NCI-H2196 treated with DMSO at 0.1 percent for 48 hours (cell line): ENCODE measurements around the gene SLC32A1.

Experiments used
- DNase-seq: peaks from one replicate; lab custom pipeline; 2025; ENCODE audit not compliant: unreplicated experiment; lab: John Stamatoyannopoulos, UW

Gene SLC32A1, protein sequence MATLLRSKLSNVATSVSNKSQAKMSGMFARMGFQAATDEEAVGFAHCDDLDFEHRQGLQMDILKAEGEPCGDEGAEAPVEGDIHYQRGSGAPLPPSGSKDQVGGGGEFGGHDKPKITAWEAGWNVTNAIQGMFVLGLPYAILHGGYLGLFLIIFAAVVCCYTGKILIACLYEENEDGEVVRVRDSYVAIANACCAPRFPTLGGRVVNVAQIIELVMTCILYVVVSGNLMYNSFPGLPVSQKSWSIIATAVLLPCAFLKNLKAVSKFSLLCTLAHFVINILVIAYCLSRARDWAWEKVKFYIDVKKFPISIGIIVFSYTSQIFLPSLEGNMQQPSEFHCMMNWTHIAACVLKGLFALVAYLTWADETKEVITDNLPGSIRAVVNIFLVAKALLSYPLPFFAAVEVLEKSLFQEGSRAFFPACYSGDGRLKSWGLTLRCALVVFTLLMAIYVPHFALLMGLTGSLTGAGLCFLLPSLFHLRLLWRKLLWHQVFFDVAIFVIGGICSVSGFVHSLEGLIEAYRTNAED

DNA sequence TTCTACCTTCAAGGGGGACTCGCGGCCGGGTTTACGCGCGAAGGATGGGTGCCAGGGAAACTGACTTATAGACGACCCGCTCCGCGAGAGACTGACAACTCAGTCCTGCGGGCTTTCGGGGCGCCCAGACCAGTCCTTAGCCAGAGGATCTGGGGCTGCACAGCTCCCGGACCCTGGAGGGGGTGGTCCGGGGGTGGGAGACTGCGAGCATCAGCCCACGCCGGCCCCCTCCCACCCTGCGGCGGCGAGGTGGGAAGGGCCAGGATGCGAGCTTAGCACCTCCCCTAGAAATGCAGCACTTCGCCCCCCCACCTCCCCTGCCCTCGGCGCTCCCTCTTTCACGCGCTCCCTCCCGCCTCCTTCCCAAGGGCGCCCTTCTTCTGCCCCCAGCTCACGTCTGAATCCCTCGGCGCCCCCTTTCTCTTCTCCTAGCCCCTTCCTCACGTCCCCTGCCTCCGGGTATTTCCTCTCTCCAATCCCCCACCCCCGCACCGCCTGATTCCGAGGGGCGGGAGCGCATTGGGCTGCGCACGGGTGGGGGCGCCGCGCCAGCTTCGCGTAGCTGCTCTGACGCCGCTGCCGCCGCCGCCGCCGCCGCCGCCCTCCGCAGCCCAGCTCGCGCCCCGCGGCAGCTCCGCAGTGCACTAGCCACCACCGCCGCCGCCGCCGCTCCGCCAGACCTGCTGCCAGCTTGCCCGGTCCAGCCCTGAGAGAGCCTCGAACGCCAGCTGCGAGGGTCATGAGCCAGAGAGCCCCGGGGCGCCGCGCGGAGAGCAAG, at the start of gene SLC32A1:
Gene SLC32A1, plus strand, starts transcription at position 639 of the 778 bp plus-strand sequence. CDS start 239 bp downstream, outside the sequence.
- no peak for DNase-seq

DNA sequence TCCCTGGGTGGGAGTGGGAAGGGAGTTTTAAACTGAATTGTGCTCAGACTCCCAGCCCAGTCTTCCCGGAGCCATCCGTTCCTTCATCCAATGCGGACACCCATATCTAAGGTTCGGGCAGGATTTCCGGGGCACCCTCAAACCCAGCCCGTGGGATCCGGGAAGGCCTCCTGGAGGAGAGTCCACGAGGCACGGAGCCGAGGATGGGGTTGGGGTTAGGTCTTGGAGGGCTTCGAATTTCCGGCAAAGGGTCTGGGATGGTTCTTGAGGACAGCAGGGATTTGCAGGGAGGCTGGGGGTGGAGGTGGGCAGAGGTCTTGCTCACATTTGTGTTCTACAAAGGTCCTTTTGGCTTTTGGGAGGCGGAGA, 49.5 kb upstream of the SLC32A1 start:
- no peak for DNase-seq

DNA sequence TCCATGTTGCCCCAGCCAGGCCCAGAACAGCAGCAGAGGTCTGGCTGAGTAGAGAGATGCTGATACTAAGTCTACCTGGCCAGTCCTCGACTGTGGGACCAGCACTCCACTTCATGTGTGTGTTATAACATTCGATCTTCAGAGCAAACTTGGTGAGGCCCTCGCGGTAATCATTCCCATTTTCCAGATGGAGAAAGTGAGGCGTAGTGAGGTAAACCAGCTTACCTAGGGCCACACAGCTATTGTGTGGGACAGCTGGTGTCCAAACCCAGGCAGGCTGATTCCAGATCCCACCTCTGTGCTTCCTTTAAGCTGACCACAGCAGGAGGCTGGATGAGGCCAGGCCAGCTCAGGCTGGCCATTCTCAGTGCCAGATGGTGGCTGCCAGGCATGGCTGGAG, 47.7 kb upstream of the SLC32A1 start:
- DNase-seq, result no peak

DNA sequence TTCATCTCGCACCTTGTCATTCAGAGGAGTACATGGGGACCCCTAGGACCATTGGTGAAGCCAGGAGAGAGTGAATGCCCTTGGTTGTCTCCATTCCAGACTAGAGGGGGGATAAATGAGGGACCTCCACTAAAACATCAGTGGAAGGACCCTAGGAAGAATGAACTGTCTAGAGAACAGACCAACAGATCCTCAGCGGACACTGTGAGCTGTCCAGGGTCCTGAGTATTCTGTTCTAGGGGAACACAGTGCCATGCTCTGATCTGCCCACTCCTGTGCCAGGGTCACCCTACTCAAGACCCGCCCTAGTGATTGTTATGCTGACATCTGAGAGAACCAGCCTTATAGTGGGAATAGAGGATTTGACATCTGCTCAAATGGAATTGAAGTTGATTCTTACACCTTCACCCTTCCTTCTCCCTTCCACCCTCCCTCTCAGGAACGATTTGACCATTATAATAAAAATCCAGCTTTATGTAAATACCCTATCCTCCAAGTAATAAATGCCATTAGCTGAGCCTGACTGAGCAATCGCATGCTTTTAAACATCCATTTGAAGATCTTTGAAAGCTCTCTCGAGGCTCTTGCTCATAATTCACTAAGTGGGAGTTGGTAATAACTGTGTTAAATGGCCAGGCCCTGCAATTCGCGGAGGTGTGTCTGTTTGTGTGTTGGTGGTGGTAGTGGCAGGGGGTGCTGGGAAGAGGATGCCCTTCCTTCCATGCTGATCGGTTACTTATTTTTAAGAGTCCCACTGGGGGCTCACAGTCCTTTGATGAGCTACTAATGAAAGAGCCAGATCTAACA, 43.6 kb upstream of the SLC32A1 start:
- no peak for DNase-seq

DNA sequence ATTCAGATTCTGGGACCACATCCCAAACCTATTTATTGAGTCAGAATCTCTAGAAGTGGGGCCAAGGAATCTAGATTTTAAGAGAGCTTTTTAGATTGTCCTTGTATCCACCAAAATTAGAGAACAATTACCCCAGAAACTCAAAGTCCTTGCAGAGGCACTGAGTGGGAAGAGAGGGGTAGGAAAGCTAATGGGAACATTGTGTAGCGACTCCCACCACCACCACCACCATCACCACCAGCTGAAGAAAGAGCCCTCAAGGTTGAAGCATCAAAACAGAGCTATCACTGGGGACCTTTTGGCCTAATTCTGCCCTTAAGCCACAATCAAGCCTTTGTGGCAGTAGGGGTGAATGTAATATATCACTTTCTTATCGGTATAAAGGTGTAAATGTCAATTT, 39.0 kb upstream of the SLC32A1 start:
- DNase-seq, result no peak

DNA sequence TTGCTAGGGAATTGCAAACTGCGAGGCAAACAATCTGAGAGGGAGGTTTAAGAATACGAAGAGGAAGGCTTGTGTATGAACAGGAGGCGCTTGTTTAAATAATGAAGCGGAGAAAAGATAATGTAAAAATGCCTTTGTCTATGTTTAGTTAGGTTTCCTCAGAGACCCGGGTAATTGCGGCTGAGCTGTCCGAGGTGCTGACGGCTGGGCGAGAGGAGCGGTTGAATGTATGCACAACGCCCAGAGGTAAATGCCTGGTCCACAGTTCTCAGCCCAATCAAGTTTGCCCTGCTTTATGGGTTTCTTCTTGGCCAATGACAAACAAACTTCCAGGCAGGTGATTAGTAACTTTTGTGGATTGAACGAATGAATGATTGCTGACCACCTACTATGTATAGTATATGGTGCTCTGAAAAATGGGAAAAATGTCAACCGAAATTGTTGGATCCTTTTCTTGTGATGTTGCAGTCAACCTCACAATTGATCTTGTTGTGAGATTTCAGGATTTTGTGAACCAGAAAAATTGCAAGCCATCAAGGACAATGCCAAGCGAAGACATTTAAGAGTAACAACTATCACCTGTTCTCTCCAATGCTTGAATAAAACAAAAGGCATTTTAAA, 38.3 kb upstream of the SLC32A1 start:
- no peak for DNase-seq

DNA sequence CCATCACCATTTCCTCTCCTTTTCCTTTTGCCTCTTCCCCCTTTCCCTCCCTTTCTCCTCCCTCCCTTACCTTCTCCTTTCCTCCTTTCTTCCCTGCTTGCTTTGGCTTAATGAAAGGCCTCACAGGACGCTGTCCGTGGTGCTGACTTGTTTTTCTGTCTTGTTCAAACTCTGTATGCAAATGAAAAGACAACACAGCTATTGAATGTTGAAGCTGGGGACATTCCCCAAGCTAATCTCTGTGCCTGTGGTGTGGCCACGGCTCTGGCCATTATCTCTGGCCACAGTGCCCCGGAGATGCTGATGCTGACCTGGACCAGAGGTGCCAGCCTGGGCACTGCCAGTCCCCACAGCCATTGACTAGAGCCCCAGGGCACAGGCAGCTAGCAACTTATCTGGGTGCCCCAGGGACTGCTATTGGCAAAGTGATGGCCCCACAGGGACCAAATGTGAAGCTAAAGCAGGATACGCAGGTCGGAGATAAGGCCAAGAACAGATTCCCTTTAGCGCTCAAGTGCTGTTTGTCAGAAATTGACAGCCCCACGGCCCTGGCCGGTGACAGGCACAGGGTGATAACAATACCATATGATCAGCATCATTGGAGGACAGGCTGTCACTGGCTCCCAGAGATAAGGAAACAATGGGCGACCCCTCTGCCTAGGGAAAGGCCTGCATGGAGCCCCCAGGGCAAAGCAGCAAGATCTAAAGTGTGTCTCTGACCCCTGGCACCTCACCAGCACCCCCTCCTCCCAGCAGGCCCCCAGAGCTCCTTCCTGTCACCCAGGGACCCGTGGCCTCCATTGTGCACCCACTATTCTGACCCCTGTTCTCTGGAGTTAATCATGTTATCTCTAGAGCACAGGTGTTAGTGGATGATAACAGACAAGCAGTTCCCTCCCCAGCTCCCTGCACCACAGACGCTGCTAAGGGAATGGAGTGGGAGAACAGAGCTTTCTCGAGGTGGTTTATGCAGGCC, 31.6 kb upstream of the SLC32A1 start:
- DNase-seq, result no peak

DNA sequence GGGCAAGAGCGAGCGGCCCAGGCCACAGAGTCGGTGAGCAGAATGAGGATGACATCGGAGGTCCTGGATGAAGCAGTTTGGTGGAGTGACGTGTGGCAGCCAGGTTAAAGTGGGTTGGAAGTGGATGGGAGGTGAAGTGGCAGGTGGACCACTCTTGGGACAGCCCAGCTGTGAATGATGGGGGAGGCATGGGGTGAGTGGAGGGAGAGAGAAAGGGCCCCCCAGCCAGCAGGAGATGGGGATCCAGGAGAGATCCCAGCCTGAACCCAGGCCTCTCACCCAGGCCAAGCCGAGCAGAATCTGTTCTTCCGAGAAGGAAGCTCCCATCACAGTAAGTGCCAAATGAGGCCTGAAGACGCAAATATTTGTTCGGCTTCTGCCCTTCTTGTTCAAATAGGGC, 27.0 kb upstream of the SLC32A1 start:
- no peak for DNase-seq

DNA sequence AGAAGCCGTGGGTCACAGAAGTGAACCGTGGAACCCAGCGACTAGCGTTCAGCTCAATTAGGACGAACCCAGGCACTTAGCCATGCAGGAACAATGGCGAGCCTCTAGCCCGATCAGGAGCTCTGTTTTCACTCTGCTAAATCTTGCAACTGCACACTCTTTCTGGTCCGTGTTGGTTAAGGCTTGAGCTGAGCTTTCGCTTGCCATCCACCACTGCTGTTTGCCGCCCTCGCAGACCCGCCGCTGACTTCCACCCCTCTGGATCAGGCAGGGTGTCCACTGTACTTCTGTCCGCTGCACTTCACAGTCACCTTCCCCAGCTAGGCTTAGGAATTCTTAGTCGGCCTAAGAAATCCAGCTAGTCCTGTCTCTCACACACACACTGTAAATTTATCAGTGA, 25.7 kb upstream of the SLC32A1 start:
- no peak for DNase-seq

DNA sequence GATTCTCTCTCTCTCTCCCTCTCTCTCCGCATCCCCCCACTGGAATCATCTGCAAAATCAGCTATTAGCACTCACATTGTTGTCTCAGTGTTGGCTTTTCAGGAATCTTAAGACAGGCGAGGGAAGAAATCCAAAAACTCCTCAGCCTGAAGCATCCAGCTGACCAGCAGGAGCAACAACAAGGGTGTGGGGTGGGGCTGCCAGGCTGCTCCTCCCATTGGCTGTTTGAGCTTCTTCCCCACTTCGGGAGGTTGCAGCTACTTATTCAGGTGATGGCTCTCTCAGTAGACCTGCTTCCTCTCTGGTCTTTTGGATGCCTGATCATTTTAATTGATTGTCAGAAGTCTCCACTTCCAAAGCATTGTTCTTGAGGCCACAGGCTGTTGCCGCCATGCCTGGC, 24.1 kb upstream of the SLC32A1 start:
- no peak for DNase-seq

DNA sequence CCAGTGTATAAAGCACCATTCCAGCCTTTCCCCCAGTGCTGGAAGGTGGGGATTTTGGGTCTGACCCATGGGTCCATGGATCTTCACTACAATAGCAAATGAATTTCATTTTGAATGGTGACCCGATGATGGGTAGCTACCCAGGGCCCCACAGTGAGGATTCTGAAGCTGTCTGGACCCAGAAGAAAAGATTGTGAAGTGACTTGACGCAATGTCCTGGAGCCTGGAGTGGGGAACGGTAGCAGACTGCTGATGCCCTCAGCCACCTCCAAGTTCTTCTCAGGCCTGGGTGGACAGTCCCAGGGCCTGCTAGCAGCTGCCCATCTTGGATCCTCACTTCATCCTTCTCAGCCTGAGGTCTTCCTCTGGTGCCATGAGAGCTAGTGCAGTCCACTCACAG, 23.4 kb upstream of the SLC32A1 start:
- no peak for DNase-seq

DNA sequence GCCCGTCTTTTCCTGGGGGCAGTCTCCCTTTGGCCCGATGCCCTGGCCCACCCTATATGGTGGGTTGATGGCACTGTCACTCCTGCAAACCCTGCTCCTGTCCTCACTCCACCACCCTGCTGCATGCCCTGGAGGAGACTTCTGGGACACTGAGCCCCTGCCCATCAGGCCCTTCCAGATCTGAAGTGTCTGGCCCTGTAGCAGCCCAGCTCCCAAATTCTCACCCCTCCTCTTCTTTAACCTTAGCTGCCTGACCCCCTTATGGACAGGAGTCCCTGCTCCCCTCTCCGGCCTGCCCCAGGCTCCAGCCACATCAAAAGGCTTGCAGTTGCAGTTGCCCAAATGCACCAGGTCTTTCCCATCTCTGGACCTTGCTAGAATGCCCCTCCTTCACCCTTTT, 20.8 kb upstream of the SLC32A1 start:
- DNase-seq, result no peak

DNA sequence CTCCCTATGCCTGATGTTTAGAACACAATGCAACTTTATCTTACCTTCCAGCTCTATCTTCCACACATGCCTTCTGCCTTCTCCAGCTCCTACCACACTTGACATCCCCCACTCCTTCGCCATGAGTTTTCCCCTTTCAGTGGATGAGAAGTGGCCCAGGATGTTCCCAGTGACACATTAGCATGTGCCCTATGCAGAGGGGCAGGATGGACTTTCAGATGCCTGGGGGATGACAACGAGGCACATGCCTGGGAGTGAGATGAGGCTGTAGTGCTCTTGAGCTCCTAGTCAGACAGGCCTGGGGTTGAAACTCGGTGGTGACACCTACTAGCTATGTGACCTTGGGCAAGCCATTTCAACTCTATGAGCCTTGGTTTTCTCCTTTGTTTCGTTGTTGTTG, 20.1 kb upstream of the SLC32A1 start:
- no peak for DNase-seq

DNA sequence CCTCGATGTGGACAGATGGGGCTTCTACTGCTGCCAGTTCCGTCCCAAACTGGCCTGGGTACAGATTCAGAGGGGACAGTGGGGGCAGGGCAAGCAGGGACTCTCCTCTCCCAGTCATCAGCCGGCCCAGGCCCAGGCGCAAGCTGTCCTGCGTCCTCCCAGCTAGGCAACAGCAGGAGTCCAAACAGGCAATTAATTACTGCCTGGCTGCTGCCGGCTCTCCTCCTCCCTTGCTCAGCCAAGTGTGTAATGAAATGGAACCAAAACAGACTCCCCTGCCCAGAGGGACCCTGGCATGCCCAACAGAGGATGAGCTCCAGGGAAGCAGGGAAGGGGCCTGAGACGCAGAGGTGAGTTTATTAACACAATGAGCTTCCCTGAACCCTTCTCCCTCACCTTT, 17.8 kb upstream of the SLC32A1 start:
- no peak for DNase-seq

DNA sequence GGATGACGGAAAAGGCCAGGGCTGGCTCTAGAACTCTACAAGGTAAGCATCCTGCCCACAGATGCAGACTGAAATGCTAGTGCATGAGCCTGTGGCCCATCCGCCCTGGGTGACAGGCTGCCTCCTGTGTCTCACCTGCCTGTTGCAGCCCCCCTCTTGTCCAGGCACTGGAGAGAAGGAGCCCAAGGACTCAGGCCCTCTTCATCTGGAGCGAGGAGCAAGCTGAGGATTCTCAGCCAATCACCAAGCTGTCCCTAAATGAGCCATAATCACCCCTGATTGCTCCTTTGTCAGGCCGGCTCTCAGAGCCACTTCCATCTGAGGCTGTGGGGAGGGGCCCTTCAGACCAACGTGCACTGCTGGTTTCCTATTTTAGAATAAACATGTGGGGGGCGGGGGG, 10.0 kb upstream of the SLC32A1 start:
- no peak for DNase-seq

DNA sequence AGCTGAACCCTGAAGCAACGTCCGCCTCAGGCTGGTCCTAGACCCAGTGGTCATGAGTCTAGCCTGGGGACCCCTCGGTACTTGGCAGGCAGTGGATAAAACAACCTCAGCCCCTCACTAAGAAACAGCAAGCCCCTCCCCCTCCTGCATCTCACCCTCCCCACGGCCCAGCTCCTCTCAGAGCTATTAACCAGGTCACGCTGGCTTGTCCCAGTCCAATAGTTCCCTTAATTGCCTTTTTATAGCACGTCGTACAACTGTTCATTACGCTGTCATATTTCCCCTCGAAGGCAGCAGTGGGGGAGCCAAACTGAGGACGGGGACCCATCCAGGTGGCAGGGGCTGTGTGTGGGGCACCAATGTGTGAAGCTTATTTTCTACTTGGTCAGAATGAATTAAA, 8.6 kb upstream of the SLC32A1 start:
- DNase-seq, result no peak

DNA sequence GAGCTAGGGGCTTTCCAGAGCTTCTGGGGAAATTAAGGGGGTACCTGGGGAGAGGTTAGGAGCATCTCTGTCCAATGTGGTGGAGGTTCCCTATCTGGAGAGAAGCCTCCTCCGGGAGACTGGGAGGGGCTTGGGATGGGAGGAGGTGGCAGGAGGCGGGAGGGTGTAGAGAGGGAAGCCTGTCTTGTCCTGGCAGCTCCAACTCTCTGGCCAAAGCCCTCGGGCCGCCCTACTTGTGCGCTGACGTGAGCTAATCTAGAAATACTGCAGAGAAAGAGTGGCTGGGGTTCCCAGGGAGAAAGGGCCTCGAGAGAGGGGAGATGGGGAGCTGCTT, 1.6 kb upstream of the SLC32A1 start:
- DNase-seq, result no peak

DNA sequence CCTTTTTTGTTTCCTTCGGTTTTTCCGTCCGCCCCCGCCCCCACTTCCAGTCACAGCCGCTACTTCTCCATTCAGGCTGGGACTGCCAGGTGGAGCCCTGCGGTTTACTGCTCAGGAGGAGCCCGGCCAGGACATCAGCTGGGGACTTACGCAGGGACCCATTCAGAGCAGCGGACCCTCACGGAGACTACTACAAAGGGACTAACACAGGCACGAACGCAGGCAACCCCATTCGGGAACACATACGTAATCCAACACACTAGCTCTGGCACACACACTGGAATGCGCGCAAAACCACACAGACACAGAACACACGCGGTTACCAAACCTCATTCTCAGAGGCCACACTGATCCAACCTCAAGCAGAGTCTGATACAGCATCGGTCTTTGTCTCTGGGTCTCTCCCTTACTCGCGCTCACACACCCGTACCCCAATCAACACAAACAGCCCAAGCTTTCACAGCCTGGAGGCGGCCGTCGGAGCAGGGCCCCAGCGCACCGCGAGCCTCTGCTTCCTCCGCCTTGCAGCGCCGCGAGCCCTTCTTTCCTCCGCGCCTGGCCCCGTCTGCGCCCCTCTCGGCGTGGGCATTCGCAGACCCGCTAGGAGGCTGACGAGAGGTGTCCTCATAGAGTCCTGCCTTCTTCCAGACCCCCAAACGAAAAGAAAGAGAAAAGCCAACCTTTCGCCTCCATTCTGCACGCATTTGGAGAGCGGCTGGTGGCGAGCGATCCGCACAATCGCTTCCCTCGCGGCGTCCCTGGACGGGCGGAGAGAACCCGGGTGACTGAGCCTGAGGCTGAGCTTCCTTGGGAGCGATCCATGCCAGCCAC, 1.1 kb upstream of the SLC32A1 start:
- DNase-seq, result no peak

DNA sequence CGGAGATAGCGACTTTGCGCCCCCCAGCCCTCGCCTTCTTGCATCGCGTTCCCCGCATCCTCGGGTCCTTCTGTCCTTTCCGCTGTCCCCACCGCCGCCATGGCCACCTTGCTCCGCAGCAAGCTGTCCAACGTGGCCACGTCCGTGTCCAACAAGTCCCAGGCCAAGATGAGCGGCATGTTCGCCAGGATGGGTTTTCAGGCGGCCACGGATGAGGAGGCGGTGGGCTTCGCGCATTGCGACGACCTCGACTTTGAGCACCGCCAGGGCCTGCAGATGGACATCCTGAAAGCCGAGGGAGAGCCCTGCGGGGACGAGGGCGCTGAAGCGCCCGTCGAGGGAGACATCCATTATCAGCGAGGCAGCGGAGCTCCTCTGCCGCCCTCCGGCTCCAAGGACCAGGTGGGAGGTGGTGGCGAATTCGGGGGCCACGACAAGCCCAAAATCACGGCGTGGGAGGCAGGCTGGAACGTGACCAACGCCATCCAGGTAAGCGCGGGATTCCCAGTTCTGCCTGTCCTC, 401 bp downstream of the SLC32A1 start:
- DNase-seq, result no peak
